NCI-H2196 treated with DMSO at 0.1 percent for 48 hours (cell line): ENCODE results near the gene NACC1.
A peak's percentile ranks its signal among the peaks of the same experiment; 100 is the strongest.
"Not testable (repeated sequence)": the region's sequence is repeated elsewhere in the genome, so short reads cannot be mapped to it uniquely, and the experiment has no call there.

Experiments
- DNase-seq: peaks from one replicate; lab custom pipeline; 2025; ENCODE audit not compliant: unreplicated experiment; lab: John Stamatoyannopoulos, UW

NACC1 gene

GRCh38 chr19:13138171-13138915 is 20.3 kb downstream of the NACC1 start:
- DNase-seq, result no peak

GRCh38 chr19:13138916-13139198 is 20.8 kb downstream of the NACC1 start:
- DNase-seq, result no peak

- DNase-seq, result no peak
Observed at GRCh38 chr19:13139633-13140311, 21.7 kb downstream of the NACC1 start.

- no peak for DNase-seq
Observed at GRCh38 chr19:13146763-13147563, 28.9 kb downstream of the NACC1 start.

GRCh38 chr19:13149173-13149627 is 31.1 kb downstream of the NACC1 start:
- DNase-seq, result not testable (repeated sequence)

GRCh38 chr19:13149628-13150186 is 31.6 kb downstream of the NACC1 start:
- DNase-seq, result no peak

- peak; percentile 94 for DNase-seq
Observed at GRCh38 chr19:13150187-13150930, 32.3 kb downstream of the NACC1 start, which contains the start of the genes IER2 and STX10. TSS of gene IER2 (plus strand) at chr19:13150411. CDS start at chr19:13153187, 2,776 bp downstream. TSS of gene STX10 (minus strand) at chr19:13150375. CDS start at chr19:13150173, 202 bp downstream.

- DNase-seq, result no peak
Observed at GRCh38 chr19:13150931-13151604, 33.0 kb downstream of the NACC1 start.

GRCh38 chr19:13151605-13152355 is 33.7 kb downstream of the NACC1 start:
- peak; percentile 92 for DNase-seq

- DNase-seq, result no peak
Observed at GRCh38 chr19:13152356-13152973, 34.4 kb downstream of the NACC1 start.

- peak; percentile 74 for DNase-seq
Observed at GRCh38 chr19:13152974-13153568, 35.0 kb downstream of the NACC1 start.

- DNase-seq, result no peak
Observed at GRCh38 chr19:13153569-13154240, 35.6 kb downstream of the NACC1 start.

- no peak for DNase-seq
Observed at GRCh38 chr19:13154241-13154778, 36.2 kb downstream of the NACC1 start.

- peak; percentile 19 for DNase-seq
Observed at GRCh38 chr19:13154911-13155471, 36.9 kb downstream of the NACC1 start.

GRCh38 chr19:13155472-13156359 is 37.7 kb downstream of the NACC1 start:
- DNase-seq, result no peak

GRCh38 chr19:13159713-13160112 is 41.6 kb downstream of the NACC1 start:
- no peak for DNase-seq
